Testis (tissue), 2 donors: ENCODE results near the gene KCNMB1.

ENCODE experiments used
- CTCF ChIP-seq, 3 experiments: fragments of 450-650 bp in 2 of 3; fragments of 200-600 bp in 1 of 3; sonication (generic) in 1 of 3; IDR thresholded peaks; one replicate each; pipeline ENCODE4 v1.5.1; 2016 to 2019; ENCODE audit warnings: antibody characterized with exemption in 3 of 3, mild to moderate bottlenecking in 2 of 3, moderate library complexity in 1 of 3
- POLR2A ChIP-seq: fragments of 450-650 bp; IDR thresholded peaks from one replicate; pipeline ENCODE4 v1.6.1; 2017; ENCODE audit warnings: antibody characterized with exemption, mild to moderate bottlenecking, moderate library complexity

GRCh38 chr5:170408226-170408625, 19.1 kb upstream of the KCNMB1 start:
- TF ChIP-seq POLR2A: no peak
- TF ChIP-seq CTCF (IDR thresholded peaks at IDR 0.05): no peak
